G401.6 (cell line): ENCODE measurements around the gene C1QL2.

Source experiments
- FAIRE-seq: peaks from 2 replicates; lab custom pipeline; 2012; peaks lifted over from hg19 to GRCh38; lab: Jason Lieb, UNC

Gene C1QL2

DNA sequence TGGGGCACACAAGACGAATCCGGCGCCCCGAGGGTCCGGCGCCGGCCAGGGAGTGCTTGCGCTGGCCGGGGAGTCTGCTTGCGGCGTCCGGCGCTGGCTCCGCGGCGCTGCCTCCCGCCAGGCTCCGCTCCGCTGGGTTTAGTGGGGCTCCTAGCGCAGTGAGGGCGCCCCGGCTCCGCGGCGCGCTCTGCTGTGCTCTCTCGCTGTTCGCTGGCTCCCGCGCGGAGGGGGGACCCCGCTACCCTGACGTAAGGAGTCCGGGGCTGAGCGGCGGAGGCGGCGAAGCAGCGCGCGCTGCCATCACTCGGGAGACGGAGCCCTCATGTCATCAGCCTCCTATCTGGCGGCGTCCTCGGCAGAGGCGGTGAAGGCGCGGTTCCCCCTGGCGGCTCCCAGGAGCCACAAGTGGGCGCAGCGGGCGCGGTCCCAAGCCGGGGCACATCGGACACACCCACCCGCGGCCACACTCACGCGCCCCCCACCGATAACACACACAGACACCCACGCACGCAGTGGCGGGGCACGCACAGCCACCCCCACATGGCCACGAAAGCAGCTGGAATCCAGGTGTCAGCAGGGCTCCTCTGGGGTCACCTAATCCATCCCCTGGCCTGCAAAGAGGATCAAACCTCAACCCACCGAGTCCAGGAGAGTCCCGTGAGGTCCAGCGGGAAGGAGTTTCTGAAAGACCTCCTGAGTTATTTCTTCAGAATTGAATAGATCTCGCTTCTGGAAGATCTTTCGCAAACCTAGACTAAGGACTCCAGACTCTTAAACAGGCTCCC lies at the start of gene C1QL2:
C1QL2 (minus strand) TSS at position 189 of the 785 bp plus-strand sequence. CDS start 482 bp downstream, outside the sequence.
- FAIRE-seq, result no peak

- FAIRE-seq, result no peak
Measured at GRCh38 chr2:119207447-119207846, 48.9 kb upstream of the C1QL2 start.

DNA sequence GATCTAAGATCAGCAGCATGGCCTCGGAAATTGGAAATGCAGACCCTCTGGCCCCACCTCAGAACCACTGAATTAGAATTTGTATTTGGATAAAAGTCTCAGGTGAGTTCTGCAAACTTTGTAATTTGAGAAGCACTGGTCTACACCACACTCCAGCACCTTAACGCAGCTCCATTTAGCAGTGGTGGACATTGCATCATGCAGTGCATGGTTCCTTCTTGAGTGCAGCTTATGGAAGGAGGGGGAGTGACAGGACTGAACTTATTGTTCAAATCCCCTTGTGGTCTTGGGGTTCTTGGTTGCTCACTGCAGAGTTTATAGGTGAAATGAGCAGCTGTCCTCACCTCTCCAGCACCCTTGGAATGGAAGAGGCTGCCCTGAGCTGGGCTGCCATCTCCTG lies 47.6 kb upstream of the C1QL2 start:
- FAIRE-seq, result no peak

- FAIRE-seq, result no peak
Measured at GRCh38 chr2:119205001-119205706, 46.6 kb upstream of the C1QL2 start.

DNA sequence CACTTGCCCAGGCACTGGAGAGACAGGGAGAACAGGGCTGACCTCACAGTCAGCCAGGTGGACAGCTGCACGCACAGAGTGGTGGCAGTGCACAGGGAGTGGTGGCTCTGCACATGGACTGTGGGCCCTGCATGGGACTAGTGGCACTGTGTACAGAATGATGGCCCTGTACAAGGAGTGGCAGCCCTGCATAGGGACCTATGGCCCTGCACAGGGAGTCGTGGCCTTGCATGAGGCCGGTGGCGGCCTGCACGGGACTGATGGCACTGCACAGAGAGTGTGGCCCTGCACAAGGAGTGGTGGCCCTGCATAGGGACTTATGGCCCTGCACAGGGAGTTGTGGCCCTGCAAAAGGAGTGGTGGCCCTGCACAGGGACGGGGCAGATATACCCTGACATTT lies 46.0 kb upstream of the C1QL2 start:
- FAIRE-seq, result no peak

DNA sequence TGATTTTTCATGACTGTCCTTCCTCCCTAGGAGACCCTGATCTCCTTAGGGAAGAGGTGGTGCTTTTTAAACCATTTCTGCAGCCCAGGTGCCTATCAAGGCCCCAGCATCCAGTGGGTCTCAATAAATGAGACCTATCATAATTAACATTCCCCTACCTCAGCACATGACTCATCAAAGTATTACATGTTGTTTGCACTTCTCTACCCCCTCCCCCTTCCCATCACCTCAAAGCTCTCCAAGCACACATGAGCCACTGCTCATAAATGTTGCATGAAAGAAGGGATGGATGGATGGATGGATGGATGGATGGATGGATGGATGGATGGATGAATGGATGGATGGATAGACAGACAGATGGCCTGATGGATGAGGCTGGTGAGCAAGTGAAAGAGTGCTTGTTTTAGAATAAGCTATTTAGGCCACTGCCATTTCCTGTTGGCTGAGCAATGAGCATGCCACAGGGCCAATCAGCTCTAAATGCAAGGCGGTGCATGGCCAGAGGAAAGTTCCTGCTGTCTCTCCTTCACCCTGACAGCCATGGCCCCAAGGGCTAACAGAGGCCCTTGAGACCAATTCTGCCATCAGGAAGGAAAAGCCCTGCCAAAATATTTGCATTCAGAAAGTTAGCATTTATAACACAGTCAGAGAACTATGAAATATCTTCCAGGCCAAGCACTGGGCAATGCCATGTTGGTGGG lies 44.2 kb upstream of the C1QL2 start:
- no peak for FAIRE-seq

DNA sequence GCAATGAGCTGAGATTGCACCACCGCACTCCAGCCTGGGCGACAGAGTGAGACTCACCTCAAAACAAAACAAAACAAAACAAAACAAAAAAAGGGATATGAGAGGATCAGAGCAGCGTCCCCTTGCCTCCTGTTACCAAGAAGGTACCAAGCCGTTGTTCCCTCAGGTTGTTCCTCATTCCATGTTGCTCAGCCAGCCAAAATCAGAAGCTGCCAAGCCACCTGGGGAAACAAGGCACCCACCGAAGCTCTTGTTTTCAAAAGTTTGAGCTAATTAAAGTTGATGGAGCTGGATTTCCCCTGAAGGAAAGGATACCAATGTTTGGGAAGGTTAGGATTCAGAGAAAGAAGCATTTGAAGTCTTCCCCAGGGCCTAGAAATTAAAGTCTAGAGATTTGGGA lies 43.3 kb upstream of the C1QL2 start:
- no peak for FAIRE-seq

DNA sequence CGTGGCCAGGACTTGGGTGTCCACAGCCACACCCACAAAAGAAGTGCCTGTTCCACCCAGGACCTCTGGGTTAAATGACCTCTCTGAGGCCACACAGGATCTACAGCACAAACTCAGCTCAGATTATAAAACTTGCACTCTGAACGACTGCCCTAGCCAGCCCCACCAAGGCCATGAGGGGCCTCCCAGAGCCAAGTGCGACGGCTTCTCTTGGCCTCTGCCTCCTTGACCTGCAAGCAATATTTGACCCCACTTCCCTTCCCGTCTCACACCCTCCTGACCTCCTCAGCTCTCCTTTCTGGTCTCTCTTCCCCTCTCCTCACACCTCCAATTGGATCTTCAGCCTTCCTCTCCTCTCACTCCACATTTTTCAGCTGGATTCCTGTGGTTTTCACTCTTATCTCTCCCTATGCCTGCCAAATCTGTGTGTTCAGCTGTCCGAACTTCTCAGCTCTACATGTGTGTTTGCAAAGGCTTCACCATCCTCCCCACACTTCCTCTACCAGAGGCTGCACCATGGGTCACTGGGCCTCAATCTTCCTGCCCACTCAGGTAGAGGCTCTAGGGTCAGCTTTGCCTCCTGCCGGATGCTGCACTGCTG lies 39.8 kb upstream of the C1QL2 start:
- no peak for FAIRE-seq

DNA sequence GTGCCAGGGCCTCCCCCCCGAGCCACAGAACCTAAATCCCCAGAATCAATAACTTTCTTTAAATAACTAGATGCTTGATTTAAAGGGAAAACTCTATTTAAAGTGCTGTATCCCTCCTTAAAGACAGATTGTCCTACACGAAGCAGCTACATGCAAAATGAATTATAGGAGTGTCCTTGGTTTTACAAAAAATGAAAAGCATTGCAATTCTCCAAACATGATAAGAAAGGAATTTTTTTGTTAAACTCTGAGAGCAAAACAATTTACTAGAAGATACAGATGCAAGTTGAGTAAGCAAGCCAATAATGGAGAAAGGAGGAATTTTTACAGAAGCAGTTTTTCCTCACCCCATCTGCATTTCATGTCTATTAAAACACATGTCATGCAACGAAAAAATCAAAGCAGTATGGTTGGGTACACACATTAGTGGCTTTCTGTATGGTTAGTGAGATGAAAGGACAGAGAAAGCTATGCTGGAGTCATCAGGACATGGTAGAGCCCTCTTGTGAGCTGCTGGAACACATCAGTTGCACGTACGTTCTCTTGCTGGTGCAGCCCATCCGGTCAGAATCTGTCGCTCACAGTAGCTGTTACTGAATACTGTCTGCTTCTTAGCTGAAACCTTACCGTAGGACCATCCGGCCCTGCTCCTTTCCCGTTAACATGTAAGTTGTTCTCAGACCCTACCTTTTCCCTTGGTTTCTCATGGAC lies 39.1 kb upstream of the C1QL2 start:
- no peak for FAIRE-seq

GRCh38 chr2:119197126-119197405 lies 38.5 kb upstream of the C1QL2 start:
- no peak for FAIRE-seq

DNA sequence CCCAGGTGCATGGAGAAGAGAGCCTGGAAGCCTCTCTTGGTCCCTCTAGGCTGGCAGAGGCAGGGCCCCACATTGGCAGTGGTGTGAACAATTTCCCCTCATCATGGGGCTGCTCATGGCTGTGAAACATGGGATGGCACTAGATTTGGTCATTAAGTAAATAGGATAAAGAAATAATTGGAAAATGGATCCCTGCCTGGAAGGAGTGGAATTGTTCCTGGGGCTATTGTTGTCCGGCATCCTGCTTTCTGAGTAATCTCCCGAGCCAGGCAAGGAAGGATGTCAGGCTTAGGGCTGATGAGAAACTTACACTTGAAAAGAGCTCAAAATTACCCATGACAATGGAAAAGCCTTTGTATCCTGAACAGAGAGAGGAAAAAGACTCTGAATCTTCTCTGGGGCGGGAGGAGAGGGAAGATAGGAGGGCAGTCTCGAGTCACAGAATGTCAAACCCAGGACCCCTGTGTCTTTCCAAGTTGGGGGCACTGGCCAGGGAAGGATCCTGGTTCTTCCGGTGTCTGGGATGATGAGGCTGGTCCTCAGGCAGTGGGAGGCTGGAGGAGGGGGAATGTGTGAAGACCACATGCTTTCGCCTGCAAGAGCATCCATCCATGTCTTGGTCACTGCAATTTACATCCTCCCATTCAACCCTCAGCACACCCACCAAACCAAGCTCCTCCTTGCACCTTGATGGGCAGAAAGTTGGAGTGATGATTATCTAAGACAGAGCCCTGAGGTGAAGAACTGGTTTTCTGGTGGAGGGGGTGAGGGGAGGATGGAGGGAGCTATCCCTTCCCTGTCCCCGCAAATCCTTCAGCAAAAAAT lies 38.0 kb upstream of the C1QL2 start:
- no peak for FAIRE-seq

DNA sequence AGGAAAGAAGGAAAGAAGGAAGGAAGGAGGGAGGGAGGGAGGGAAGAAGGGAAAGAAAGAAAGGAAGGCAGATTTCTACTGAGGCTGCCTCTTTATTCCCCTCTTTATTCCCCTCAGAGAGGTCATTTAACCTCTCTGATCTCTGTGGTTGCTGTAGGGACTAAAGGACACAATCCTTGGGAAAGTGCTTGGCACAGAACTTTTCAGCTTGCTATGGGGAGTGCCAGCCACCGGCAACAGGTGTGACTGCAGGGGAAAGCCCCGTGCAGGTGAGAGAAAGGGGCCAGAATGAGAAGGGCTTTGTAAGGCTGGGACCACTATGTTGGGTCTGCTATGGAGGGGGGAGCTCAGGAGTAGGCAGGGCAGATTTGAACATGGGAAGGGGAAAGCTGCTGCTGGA lies 37.3 kb upstream of the C1QL2 start:
- no peak for FAIRE-seq

DNA sequence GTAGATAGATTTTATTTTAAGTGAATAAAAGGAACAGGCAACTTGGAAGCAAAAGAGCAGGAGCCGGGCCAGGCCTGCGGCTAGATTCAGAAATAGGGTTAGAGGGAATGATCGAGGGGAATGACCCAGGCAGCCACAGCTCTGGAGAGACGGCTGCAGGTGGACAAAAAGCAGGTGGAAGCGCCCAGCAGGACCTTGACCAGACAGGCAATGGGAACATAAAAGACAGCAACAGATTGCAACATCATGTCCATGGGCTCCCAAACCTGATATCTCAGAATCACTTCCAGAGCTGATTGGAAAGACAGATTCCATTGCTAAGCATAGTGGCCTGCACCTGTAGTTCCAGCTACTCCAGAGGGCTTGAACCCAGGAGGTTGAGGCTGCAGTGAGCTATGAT lies 36.5 kb upstream of the C1QL2 start:
- no peak for FAIRE-seq

- FAIRE-seq, result no peak
Measured at GRCh38 chr2:119192893-119193292, 34.3 kb upstream of the C1QL2 start.

GRCh38 chr2:119190321-119191111 lies 32.0 kb upstream of the C1QL2 start:
- FAIRE-seq, result no peak

DNA sequence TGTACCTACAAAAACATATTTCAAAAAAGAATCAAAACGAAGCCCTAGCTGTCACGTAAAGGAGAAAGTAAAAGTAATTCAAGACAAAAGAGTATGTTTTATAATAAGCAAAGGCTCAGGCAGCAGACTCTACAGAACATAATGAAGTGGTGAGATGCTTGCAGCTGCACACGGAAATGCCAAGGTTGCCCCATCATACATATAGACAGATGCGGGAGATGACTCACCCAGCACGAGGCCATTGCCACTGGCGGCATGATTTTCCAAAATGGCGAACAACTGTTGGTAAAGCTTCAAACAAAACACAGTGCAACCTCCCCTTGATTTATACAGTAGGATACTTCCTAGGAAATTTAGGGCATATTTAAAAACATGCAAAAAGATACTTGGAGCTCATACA lies 26.0 kb upstream of the C1QL2 start:
- FAIRE-seq, result no peak

GRCh38 chr2:119181791-119182445 lies 23.4 kb upstream of the C1QL2 start:
- FAIRE-seq, result no peak

- no peak for FAIRE-seq
Measured at GRCh38 chr2:119181391-119181790, 22.8 kb upstream of the C1QL2 start.

DNA sequence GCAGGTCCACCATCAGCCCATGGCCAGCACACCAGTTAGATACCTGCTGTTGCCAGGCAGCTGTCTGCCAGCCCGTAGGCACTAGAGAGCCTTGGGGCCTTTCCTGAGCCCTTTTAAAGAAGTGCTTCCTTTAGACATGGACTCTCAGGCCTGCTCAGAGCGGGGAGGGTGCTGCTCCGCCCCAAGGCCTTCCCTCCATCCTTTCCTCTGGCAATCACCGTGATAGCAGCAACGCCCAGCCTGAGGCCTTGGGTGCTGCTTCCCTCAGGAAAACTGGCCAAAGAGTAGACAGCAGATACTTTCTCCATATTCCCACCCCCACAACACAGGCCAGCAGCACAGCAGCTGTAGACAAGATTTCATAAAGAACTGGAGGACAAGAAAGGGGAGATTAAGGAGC lies 22.3 kb upstream of the C1QL2 start:
- FAIRE-seq, result no peak

- no peak for FAIRE-seq
Measured at GRCh38 chr2:119179991-119180390, 21.4 kb upstream of the C1QL2 start.
